Neuron (in vitro differentiated cells): ENCODE measurements around the gene MC1R.

ENCODE experiments used
- H2AFZ ChIP-seq: one replicate; pipeline ENCODE4 v1.6.1; 2013; ENCODE audit warnings: low read depth, mild to moderate bottlenecking, inconsistent platforms, low read length, moderate library complexity
- H3K27me3 ChIP-seq: one replicate; pipeline ENCODE4 v1.6.1; 2013; ENCODE audit warnings: low read length; ENCODE audit not compliant: insufficient read depth
- H3K36me3 ChIP-seq: one replicate; pipeline ENCODE4 v1.6.1; 2013; ENCODE audit warnings: low read length; ENCODE audit not compliant: insufficient read depth
- H3K4me1 ChIP-seq: one replicate; pipeline ENCODE4 v1.6.1; 2013; ENCODE audit warnings: low read length; ENCODE audit not compliant: insufficient read depth
- H3K4me3 ChIP-seq: 2 replicates; pipeline ENCODE4 v1.5.1; 2013; ENCODE audit warnings: mild to moderate bottlenecking, low read length, moderate library complexity
- H3K9me3 ChIP-seq: one replicate; pipeline ENCODE4 v1.6.1; 2013; ENCODE audit warnings: low read length

MC1R gene

DNA sequence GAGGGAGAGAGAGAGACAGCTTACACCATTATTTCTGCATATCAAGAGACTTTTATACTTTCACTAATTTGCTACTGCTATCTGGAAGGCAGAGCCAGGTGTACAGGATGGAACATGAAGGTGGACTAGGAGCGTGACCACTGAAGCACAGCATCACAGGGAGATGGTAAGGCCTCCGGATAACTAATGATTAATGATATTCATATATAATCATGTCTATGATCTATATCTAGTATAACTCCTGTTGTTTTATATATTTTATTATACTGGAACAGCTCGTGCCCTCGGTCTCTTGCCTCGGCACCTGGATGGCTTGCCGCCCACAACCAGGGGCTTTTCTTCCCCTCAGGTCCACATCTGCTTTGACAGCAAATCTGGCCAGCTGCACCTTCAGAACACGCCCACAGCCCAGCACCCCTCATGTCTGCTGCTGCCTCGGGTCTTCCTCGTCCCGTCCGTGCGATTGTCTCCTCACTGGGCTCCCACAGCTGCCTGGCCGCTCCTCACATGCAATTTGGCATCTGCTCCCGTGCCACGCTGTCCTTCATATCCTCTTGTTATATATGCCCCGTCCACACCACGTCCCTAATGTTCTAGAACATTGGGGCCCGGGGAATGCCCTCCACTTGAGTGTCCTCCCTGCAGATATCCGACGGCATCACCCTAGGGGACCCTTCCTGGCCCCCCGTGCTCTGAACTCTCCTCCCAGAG, 19.7 kb downstream of the MC1R start:
- H2AFZ ChIP-seq: no peak overlapping the region
- H3K4me1 ChIP-seq: no peaks in the 10 kb centered on the region
- H3K36me3 ChIP-seq: peaks cover 32% of the 10 kb centered on the region
- H3K9me3 ChIP-seq: no peaks in the 10 kb centered on the region
- H3K4me3 ChIP-seq: no peak overlapping the region
- no peaks in the 10 kb centered on the region for H3K27me3 ChIP-seq

DNA sequence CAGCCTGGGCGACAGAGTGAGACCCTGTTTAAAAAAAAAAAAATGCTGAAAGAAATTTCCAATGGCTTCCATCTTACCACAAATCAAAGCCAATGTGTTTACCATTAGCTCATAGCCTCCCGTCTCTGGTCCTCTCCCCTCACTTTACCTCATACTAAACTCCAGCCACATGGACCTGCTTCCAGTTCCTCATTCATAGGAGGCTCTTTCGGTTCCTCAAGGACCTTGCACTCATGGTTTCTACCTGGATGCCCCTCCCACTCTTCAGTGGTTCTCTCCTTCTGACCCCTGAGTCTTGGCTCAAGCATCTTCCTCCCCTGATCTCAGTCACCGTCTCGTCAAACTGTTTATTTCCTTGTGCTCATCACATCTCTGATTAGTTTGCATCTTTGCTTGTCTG, 26.1 kb downstream of the MC1R start:
- peaks cover 9% of the 10 kb centered on the region for H3K4me1 ChIP-seq
- no peak overlapping the region for H2AFZ ChIP-seq
- H3K27me3 ChIP-seq: peaks cover 3% of the 10 kb centered on the region
- no peak overlapping the region for H3K4me3 ChIP-seq
- H3K36me3 ChIP-seq: no peaks in the 10 kb centered on the region
- H3K9me3 ChIP-seq: no peaks in the 10 kb centered on the region

GRCh38 chr16:89945654-89946053, 27.0 kb downstream of the MC1R start:
- H3K9me3 ChIP-seq: no peaks in the 10 kb centered on the region
- H2AFZ ChIP-seq: no peak overlapping the region
- H3K4me1 ChIP-seq: peaks cover 9% of the 10 kb centered on the region
- H3K36me3 ChIP-seq: no peaks in the 10 kb centered on the region
- H3K4me3 ChIP-seq: no peak overlapping the region
- peaks cover 3% of the 10 kb centered on the region for H3K27me3 ChIP-seq

GRCh38 chr16:89946515-89946914, 27.9 kb downstream of the MC1R start:
- Histone ChIP-seq H2AFZ (no peak overlapping the region), H3K4me3 (no peak overlapping the region), H3K4me1 (peaks cover 9% of the 10 kb centered on the region), H3K36me3 (peaks cover 1% of the 10 kb centered on the region), H3K9me3 (no peaks in the 10 kb centered on the region), H3K27me3 (peaks cover 3% of the 10 kb centered on the region)

- Histone ChIP-seq H3K4me1 (peaks cover 9% of the 10 kb centered on the region), H3K4me3 (peak overlapping the region; percentile 63), H3K27me3 (peaks cover 3% of the 10 kb centered on the region), H2AFZ (no peak overlapping the region), H3K36me3 (peaks cover 7% of the 10 kb centered on the region), H3K9me3 (no peaks in the 10 kb centered on the region)
These were observed 30.6 kb downstream of the MC1R start for GRCh38 chr16:89949121-89949742.

GRCh38 chr16:89949756-89950155, 31.1 kb downstream of the MC1R start:
- H3K9me3 ChIP-seq: no peaks in the 10 kb centered on the region
- peaks cover 9% of the 10 kb centered on the region for H3K4me1 ChIP-seq
- no peak overlapping the region for H2AFZ ChIP-seq
- H3K27me3 ChIP-seq: peaks cover 3% of the 10 kb centered on the region
- peak overlapping the region; percentile 63 for H3K4me3 ChIP-seq
- H3K36me3 ChIP-seq: peaks cover 11% of the 10 kb centered on the region

GRCh38 chr16:89951509-89951908, 32.8 kb downstream of the MC1R start:
- no peaks in the 10 kb centered on the region for H3K9me3 ChIP-seq
- H3K27me3 ChIP-seq: peaks cover 3% of the 10 kb centered on the region
- H3K4me3 ChIP-seq: no peak overlapping the region
- peaks cover 17% of the 10 kb centered on the region for H3K36me3 ChIP-seq
- H2AFZ ChIP-seq: no peak overlapping the region
- peaks cover 9% of the 10 kb centered on the region for H3K4me1 ChIP-seq

GRCh38 chr16:89952049-89952448, 33.4 kb downstream of the MC1R start:
- Histone ChIP-seq H3K9me3 (no peaks in the 10 kb centered on the region), H3K36me3 (peaks cover 22% of the 10 kb centered on the region), H3K4me1 (peaks cover 9% of the 10 kb centered on the region), H2AFZ (no peak overlapping the region), H3K27me3 (peaks cover 2% of the 10 kb centered on the region), H3K4me3 (no peak overlapping the region)

DNA sequence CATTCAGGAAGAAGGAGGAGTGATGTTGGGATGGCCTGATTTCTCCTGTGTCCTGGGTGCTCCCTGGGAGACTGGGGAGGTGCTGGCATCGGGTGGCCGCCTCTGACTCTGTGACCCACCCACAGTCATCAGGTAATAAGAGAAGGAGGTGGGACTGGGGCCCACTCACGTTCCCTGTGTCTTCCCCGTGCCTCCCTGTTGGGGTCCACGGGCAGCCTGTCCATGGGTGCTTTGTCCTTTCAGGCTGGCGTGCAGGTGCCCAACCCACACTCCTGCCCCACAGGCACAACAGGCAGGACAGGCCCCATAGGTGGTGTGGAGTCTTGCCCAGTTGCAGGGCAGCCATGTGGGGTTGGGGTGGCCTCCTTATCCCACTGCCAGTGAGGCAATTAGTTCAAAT, 33.9 kb downstream of the MC1R start:
- peaks cover 7% of the 10 kb centered on the region for H3K4me1 ChIP-seq
- peaks cover 27% of the 10 kb centered on the region for H3K36me3 ChIP-seq
- H3K9me3 ChIP-seq: no peaks in the 10 kb centered on the region
- H2AFZ ChIP-seq: no peak overlapping the region
- H3K27me3 ChIP-seq: no peaks in the 10 kb centered on the region
- no peak overlapping the region for H3K4me3 ChIP-seq

DNA sequence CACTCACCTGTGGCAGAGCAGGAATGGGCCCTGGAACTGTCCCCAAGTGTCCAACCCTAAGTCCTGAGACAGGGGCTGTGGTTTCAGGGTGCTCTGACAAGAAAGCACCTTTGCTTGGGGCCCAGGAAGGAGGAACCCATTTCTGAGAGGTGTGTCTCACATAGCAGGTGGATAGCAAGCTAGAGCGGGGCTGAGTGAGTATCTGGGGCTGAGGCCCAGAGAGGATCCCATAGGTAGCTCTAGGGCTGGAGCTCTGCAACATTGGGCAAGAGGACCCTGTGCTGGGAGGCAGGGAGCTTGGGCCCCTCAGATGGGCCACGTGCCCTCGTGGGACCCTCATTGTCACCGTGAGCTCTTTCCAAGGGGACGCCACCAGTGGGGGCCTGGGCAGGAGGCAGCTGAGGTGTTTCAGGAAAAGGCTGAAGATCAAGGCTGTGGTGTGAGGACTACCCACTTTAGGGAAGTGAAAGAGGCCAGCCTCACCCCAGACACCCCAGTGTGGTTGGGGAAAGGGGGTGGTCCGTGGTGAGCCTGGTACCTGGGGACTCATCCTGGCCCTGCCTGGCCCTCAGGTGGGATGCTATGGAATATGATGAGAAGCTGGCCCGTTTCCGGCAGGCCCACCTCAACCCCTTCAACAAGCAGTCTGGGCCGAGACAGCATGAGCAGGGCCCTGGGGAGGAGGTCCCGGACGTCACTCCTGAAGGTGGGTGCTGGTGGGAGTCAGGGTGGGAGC, 35.2 kb downstream of the MC1R start:
- peaks cover 38% of the 10 kb centered on the region for H3K36me3 ChIP-seq

DNA sequence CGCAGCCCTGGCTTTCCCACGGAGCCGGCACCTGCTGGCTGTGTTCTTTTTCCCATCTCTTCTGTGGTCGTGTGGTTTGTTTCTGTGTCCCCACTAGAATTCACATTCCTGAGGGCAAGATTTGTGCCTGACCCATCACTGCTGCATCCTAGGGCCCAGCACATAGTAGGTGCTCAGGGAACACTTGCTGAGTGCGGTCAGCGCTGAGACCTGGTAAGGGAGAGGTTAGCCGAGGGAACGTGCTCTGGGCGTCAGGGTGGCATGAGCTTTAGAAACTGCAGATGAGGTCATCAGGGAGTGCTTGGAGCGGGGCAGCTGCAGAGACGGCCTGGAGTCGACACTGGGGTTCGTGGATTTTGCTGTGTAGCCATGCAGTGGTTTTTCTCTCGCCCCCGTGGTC, 35.8 kb downstream of the MC1R start:
- H3K36me3 ChIP-seq: peaks cover 43% of the 10 kb centered on the region
- no peak overlapping the region for H3K4me3 ChIP-seq
- no peaks in the 10 kb centered on the region for H3K9me3 ChIP-seq
- peaks cover under 1% of the 10 kb centered on the region for H3K4me1 ChIP-seq
- H2AFZ ChIP-seq: no peak overlapping the region
- no peaks in the 10 kb centered on the region for H3K27me3 ChIP-seq

More for the DNA sequence above, 35.2 kb downstream of the MC1R start:
- no peaks in the 10 kb centered on the region for H3K27me3 ChIP-seq
- H3K4me3 ChIP-seq: no peak overlapping the region
- H2AFZ ChIP-seq: no peak overlapping the region
- peaks cover 3% of the 10 kb centered on the region for H3K4me1 ChIP-seq
- no peaks in the 10 kb centered on the region for H3K9me3 ChIP-seq

DNA sequence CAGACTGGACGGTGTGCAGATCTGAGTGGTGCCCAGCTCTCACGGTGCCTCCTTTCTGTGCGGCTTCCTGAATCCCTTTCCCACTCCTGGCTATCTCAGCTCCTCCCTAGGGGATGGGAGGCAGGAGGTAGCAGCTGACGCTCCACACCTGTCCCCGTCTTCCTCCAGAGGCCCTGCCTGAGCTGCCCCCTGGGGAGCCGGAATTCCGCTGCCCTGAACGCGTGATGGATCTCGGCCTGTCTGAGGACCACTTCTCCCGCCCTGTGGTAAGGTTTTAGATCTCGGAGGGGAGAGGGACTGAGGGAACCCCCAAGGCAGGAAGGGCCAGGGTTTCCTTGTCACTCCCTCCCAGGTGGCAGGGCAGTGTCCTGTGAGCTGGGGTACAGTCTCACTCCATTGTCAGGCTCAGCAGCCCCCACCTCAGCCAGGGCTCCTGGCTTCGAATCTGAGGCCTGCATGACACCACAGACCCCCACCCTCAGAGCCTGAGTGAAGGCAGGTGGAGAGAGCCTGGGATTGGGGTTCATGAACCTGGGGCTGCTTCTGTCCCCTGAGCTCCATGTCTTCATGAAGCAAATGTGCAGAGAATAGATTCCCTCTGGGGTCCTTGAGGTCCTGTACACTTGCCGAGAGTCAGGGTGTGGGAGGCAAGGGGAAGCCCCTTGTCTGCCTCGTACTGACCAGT, 36.5 kb downstream of the MC1R start:
- peaks cover 48% of the 10 kb centered on the region for H3K36me3 ChIP-seq
- no peak overlapping the region for H2AFZ ChIP-seq
- H3K4me3 ChIP-seq: no peak overlapping the region
- no peaks in the 10 kb centered on the region for H3K9me3 ChIP-seq
- no peaks in the 10 kb centered on the region for H3K27me3 ChIP-seq
- H3K4me1 ChIP-seq: no peaks in the 10 kb centered on the region
